SK-N-SH (cell line): ENCODE data around the gene UBE2I. TPM values are rescaled to one million over a fixed set of nuclear protein-coding genes. Genes with fewer than 3 reads are reported as not detected.
"Not testable (repeated sequence)": the region's sequence is repeated elsewhere in the genome, so short reads cannot be mapped to it uniquely, and the experiment has no call there.

Source experiments
- CTCF ChIA-PET: fragments of 300-600, 350-600 bp; formaldehyde crosslinking; extraction: SDS; loops from one replicate; lab custom pipeline; 2021; lab: Yijun Ruan, JAX
- POLR2A ChIA-PET: fragments of 350-600 bp; sonication (Branson Sonifier 250); formaldehyde crosslinking; extraction: SDS; loops from one replicate; lab custom pipeline; 2020; ENCODE audit warnings: antibody characterized with exemption, inconsistent platforms; lab: Yijun Ruan, JAX
- DNase-seq: peaks from one replicate; pipeline ENCODE4 v3.0.0; 2012
- H2AFZ ChIP-seq: fragments of 200-600 bp; sonication (generic); 2 replicates; pipeline ENCODE4 v1.8.1; 2016; ENCODE audit warnings: antibody characterized with exemption, mild to moderate bottlenecking, low read depth
- H3F3A ChIP-seq: fragments of 200-600 bp; sonication (generic); replicated peaks from 2 replicates; pipeline ENCODE3; 2016; ENCODE audit warnings: antibody characterized with exemption, mild to moderate bottlenecking; ENCODE audit not compliant: insufficient read depth
- H3K27ac ChIP-seq, 2 experiments: fragments of 200-500 bp in 1 of 2; fragments of 200-600 bp in 1 of 2; sonication (Bioruptor generic) in 1 of 2; sonication (generic), shearing (Covaris generic) in 1 of 2; 2 replicates each; pipeline versions ENCODE4 v1.5.1 to v1.6.1; 2014 to 2016; ENCODE audit warnings: low read depth in 2 of 2, inconsistent platforms in 1 of 2, low read length in 1 of 2, mild to moderate bottlenecking in 1 of 2, mixed read lengths in 1 of 2
- H3K27me3 ChIP-seq: fragments of 200-600 bp; sonication (generic), shearing (Covaris generic); 2 replicates; pipeline ENCODE4 v1.6.1; 2016; ENCODE audit warnings: mixed run types; ENCODE audit not compliant: insufficient read depth
- H3K36me3 ChIP-seq, 2 experiments: fragments of 200-500 bp in 1 of 2; fragments of 200-600 bp in 1 of 2; sonication (Bioruptor generic) in 1 of 2; sonication (generic) in 1 of 2; replicated peaks in 1 of 2; 2 replicates each; pipeline versions ENCODE3 to v1.5.1; 2014 to 2016; ENCODE audit warnings: low read length in 1 of 2, mild to moderate bottlenecking in 1 of 2; ENCODE audit not compliant: insufficient read depth in 2 of 2, control insufficient read depth in 1 of 2
- H3K4me1 ChIP-seq, 2 experiments: fragments of 200-500 bp in 1 of 2; fragments of 200-600 bp in 1 of 2; sonication (Bioruptor generic) in 1 of 2; sonication (generic), shearing (Covaris generic) in 1 of 2; 2 replicates each; pipeline versions ENCODE4 v1.5.1 to v1.6.1; 2014 to 2016; ENCODE audit warnings: low read depth in 1 of 2, low read length in 1 of 2, mixed run types in 1 of 2; ENCODE audit not compliant: insufficient read depth in 2 of 2, control insufficient read depth in 1 of 2
- H3K4me2 ChIP-seq: fragments of 200-600 bp; sonication (generic), shearing (Covaris generic); 2 replicates; pipeline ENCODE4 v1.6.1; 2017; ENCODE audit warnings: mixed run types
- H3K4me3 ChIP-seq, 2 experiments: fragments of 200-500 bp in 1 of 2; fragments of 200-600 bp in 1 of 2; sonication (Bioruptor generic) in 1 of 2; sonication (generic), shearing (Covaris generic) in 1 of 2; 2 replicates each; pipeline versions ENCODE4 v1.5.1 to v1.8.1; 2014 to 2016; ENCODE audit warnings: low read depth in 2 of 2, inconsistent platforms in 1 of 2, low read length in 1 of 2, mild to moderate bottlenecking in 1 of 2, mixed read lengths in 1 of 2, moderate library complexity in 1 of 2
- H3K79me2 ChIP-seq: fragments of 200-600 bp; sonication (generic); 2 replicates; pipeline ENCODE4 v1.8.1; 2017; ENCODE audit warnings: mild to moderate bottlenecking; ENCODE audit not compliant: insufficient read depth
- H3K9ac ChIP-seq: fragments of 200-600 bp; sonication (generic); 2 replicates; pipeline ENCODE4 v1.6.1; 2017; ENCODE audit warnings: mixed run types
- H3K9me2 ChIP-seq: fragments of 200-600 bp; sonication (generic); 2 replicates; pipeline ENCODE4 v1.6.1; 2017; ENCODE audit warnings: mixed run types
- H3K9me3 ChIP-seq: fragments of 200-600 bp; sonication (generic); 2 replicates; pipeline ENCODE4 v1.6.1; 2017; ENCODE audit warnings: mixed run types, mild to moderate bottlenecking, moderate library complexity
- H4K20me1 ChIP-seq: fragments of 200-600 bp; sonication (generic); 2 replicates; pipeline ENCODE4 v1.6.1; 2017; ENCODE audit warnings: mild to moderate bottlenecking, mixed run types; ENCODE audit not compliant: insufficient read depth
- CHD2 ChIP-seq: fragments of 150-350 bp; IDR thresholded peaks from 2 replicates; pipeline ENCODE4 v1.6.1; 2018; ENCODE audit warnings: low read length; ENCODE audit not compliant: partially characterized antibody
- ELF1 ChIP-seq: IDR thresholded peaks from 2 replicates; pipeline ENCODE4 v1.4.0; 2012
- EP300 ChIP-seq, 2 experiments: IDR thresholded peaks; 2 replicates each; pipeline versions ENCODE4 v1.4.0 to v1.6.1; 2012; ENCODE audit warnings: borderline replicate concordance in 1 of 2, low read depth in 1 of 2, low read length in 1 of 2
- FOXJ3 ChIP-seq: sonication (generic); formaldehyde crosslinking; IDR thresholded peaks from 2 replicates; pipeline ENCODE4 v1.5.1; 2020; ENCODE audit warnings: mild to moderate bottlenecking, missing genetic modification reagents
- GABPA ChIP-seq: IDR thresholded peaks from 2 replicates; pipeline ENCODE4 v1.4.0; 2012; ENCODE audit warnings: low read depth, mild to moderate bottlenecking
- GATA2 ChIP-seq: sonication (generic); formaldehyde crosslinking; IDR thresholded peaks from 2 replicates; pipeline ENCODE4 v1.5.0; 2020; ENCODE audit warnings: mild to moderate bottlenecking, missing genetic modification reagents
- MEF2A ChIP-seq: IDR thresholded peaks from 2 replicates; pipeline ENCODE4 v1.4.0; 2012; ENCODE audit warnings: low read depth, borderline replicate concordance
- MXI1 ChIP-seq: IDR thresholded peaks from 2 replicates; pipeline ENCODE4 v1.6.1; 2012; ENCODE audit warnings: mild to moderate bottlenecking, low read depth, low read length, improper control_type of control experiment
- NFIC ChIP-seq: IDR thresholded peaks from 2 replicates; pipeline ENCODE4 v1.4.0; 2012; ENCODE audit warnings: borderline replicate concordance
- NRF1 ChIP-seq: IDR thresholded peaks from 2 replicates; pipeline ENCODE4 v1.6.1; 2012; ENCODE audit warnings: low read depth, mild to moderate bottlenecking, low read length
- POLR2AphosphoS5 ChIP-seq: IDR thresholded peaks from 2 replicates; pipeline ENCODE4 v1.6.1; 2012; ENCODE audit warnings: low read depth, low read length
- RAD21 ChIP-seq: IDR thresholded peaks from 2 replicates; pipeline ENCODE4 v1.6.1; 2012; ENCODE audit warnings: mild to moderate bottlenecking, low read length
- RCOR1 ChIP-seq: fragments of 150-350 bp; IDR thresholded peaks from 2 replicates; pipeline ENCODE4 v1.6.1; 2017; ENCODE audit warnings: antibody characterized with exemption, low read length
- RFX5 ChIP-seq: IDR thresholded peaks from 2 replicates; pipeline ENCODE4 v1.6.1; 2012; ENCODE audit warnings: mild to moderate bottlenecking, improper control_type of control experiment, low read length
- SIN3A ChIP-seq: IDR thresholded peaks from 2 replicates; pipeline ENCODE4 v1.6.1; 2012; ENCODE audit warnings: low read depth, mild to moderate bottlenecking, low read length, moderate library complexity, borderline replicate concordance
- TCF12 ChIP-seq: IDR thresholded peaks from 2 replicates; pipeline ENCODE4 v1.4.0; 2012
- WGBS: methylation state at CpG from one replicate; pipeline ENCODE4 v1.1.6; 2017; ENCODE audit warnings: low lambda C conversion rate; 5-methylcytosine and 5-hydroxymethylcytosine counted together
- polyA plus RNA-seq, 3 experiments: library from polyadenylated mRNA; depleted of rRNA; stranded (reverse); fragments of >200 nt; gene quantifications; 2 replicates each; pipeline ENCODE4 v1.2.3, GENCODE V29; 2012
- TF ChIP-seq, protein P1 (sequence below): IDR thresholded peaks from 2 replicates; pipeline ENCODE4 v1.4.0; 2012; ENCODE audit warnings: low read depth
- TF ChIP-seq, protein P2 (sequence below): IDR thresholded peaks from 2 replicates; pipeline ENCODE4; 2012

Gene UBE2I
- polyA plus RNA-seq, 1 of the 3 experiments (the other 2 are of a cell fraction), result 107 TPM

DNA sequence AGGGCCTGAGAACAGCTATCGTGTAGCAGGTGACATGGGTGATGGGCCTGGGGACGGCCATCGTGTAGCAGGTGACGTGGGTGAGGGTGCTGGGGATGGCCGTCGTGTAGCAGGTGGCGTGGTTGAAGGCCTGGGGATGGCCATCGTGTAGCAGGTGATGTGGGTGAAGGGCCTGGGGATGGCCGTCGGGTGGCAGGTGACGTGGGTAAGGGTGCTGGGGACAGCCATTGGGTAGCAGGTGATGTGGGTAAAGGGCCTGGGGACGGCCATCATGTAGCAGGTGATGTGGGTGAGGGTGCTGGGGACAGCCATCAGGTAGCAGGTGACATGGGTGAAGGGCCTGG, 38.1 kb upstream of the UBE2I start (continued):
- TF ChIP-seq SIN3A (no peak), FOXJ3 (CRISPR knock-in tag) (no peak), MEF2A (no peak), GATA2 (no peak), GABPA (no peak), ELF1 (no peak), RFX5 (no peak), NRF1 (no peak), RAD21 (no peak), RCOR1 (no peak)
- TF ChIP-seq, protein P1, sequence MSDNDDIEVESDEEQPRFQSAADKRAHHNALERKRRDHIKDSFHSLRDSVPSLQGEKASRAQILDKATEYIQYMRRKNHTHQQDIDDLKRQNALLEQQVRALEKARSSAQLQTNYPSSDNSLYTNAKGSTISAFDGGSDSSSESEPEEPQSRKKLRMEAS, result no peak
- TF ChIP-seq, protein P2, sequence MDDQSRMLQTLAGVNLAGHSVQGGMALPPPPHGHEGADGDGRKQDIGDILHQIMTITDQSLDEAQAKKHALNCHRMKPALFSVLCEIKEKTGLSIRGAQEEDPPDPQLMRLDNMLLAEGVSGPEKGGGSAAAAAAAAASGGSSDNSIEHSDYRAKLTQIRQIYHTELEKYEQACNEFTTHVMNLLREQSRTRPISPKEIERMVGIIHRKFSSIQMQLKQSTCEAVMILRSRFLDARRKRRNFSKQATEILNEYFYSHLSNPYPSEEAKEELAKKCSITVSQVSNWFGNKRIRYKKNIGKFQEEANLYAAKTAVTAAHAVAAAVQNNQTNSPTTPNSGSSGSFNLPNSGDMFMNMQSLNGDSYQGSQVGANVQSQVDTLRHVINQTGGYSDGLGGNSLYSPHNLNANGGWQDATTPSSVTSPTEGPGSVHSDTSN, result no peak

DNA sequence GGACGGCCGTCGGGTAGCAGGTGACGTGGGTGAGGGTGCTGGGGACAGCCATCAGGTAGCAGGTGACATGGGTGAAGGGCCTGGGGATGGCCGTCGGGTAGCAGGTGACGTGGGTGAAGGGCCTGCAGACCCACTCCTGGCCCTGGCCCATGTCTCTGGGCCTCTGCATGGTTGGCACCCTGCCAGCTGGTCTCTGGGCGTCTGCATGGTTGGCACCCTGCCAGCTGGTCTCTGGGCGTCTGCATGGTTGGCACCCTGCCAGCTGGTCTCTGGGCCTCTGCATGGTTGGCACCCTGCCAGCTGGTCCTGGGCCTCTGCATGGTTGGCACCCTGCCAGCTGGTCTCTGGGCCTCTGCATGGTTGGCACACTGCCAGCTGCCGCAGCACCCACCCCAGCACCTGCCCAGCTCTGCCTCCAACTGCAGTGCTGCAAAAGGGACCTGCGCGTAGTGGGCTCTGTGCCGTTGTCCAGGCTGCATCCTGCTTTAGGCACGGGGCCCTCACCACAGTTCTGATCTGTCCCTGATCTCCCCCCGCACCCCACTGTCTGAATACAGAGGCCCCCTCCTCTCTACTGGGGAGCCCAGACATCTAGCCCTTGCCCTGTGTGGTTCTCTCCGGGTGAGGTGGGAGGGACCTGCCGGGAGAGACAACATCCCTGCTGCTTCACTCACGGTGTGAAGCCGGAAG, 37.6 kb upstream of the UBE2I start:
- H3K4me2 ChIP-seq, H3F3A ChIP-seq, H2AFZ ChIP-seq, H3K4me3 ChIP-seq, CTCF ChIA-PET, H3K79me2 ChIP-seq, H3K9me3 ChIP-seq, H3K9ac ChIP-seq, H3K27ac ChIP-seq, H3K36me3 ChIP-seq, H4K20me1 ChIP-seq, H3K9me2 ChIP-seq: not testable (repeated sequence)
- DNase-seq, result peak; percentile 89
- TF ChIP-seq CHD2 (peak; percentile 69), EP300 (IDR thresholded peaks at IDR 0.05; ENCODE audit: borderline replicate concordance in 1 of 2, low read depth in 1 of 2, low read length in 1 of 2) (peak in 1 of 2 experiments; percentile 76; a peak in 1 of 4 replicates), NFIC (peak; percentile 100), RCOR1 (peak; percentile 85), FOXJ3 (CRISPR knock-in tag) (peak; percentile 91), TCF12 (peak; percentile 69), POLR2AphosphoS5 (0 out of 2 replicates have a peak, but pooled peaks have one; percentile 43), MXI1 (peak; percentile 53; the same call in 1 of the 2 replicates)
- H3K4me1 ChIP-seq, result peaks cover 0 to 19% of the 10 kb centered on the region in 2 experiments; a peak in 1 of 4 replicates
- POLR2A ChIA-PET, result interaction anchor here (0.6 kb wide), 1 partner anchor 513 kb away, joined by 3 read pairs; no protein-coding TSS in a partner anchor
- 13% methylated on average over 7 of the region's 19 CpGs for WGBS
- peaks cover 70% of the 10 kb centered on the region for H3K27me3 ChIP-seq
